GM11168 (cell line): ENCODE results near the gene TMIE.
"Not testable (repeated sequence)": the region's sequence is repeated elsewhere in the genome, so short reads cannot be mapped to it uniquely, and the experiment has no call there.

Experiments used
- in situ Hi-C: fragments of 300-500 bp; cut with MboI; formaldehyde crosslinking; loops from one replicate; pipeline ENCODE4 v1.12.0; 2022; ENCODE audit warnings: low sequenced_read_pairs; ENCODE audit not compliant: unreplicated experiment

TMIE gene

DNA sequence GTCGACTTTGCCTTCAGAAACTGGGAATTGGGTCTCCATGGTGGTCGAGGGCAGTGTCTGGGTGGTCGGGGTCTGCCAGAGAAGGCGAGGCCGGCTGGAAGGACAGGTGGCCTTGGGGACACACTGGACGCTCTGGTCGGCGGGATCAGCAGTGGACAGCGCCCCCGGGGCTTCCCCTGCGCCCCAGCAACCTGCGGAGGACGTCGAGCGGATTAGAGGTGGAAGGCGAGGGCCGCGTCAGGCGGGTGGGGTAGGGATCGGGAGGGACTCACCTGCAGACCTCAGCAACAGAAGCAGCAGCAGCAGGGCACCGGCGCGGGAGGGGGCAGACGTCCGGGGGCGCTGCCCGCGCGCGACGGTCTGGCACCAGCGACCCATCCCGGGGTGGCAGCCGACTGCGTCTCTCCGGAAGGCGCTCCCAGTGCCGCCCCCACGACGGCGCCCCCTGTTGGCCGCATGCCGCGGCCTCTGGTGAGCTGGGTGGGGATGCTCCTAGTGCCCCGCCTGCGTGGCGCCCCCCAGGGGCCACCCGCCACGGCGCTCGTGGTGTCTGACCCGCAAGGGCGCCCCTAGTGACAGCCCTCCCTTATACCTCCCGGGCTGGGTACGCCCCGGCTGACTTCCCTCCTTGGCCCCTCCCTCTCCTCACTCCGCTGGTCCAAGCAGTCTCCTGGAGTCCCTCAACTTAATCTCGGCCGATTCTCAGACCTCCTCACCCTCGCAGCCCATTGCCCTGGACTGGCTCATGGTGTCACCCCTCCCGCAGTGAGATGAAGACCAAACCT is 16.4 kb downstream of the TMIE start, which contains the start of gene PRSS50:
PRSS50 (minus strand) TSS at position 423 of the 785 bp plus-strand sequence; CDS start at position 378, 45 bp downstream.
- in situ Hi-C loops: loop anchor here (25.0 kb wide), 2 partner anchors 295 to 645 kb away; no protein-coding TSS in a partner anchor

DNA sequence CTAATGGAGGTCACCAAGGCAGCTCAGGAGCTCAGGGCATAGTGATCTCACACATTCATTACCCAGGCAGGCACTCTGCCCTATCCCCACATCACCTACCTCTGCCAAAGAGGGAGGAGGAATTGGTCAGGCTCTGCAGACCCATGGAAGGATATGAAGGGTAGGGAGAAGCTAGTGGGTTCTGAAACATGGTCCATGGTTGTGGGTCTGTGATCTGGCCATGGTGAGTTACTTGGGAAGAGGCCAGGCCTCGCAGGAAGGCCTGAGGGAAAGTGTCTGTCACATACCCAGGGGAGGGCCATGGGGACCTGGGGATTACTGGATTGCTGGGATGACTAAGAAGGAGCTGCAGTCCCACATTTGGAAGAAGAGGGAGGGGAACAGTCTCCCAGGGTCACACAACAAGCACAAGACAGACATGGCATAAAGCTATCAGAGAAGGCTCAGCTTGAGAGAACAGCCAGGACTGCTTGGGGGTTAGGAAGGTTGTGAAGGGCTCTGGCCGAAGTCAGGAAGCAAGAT is 17.9 kb downstream of the TMIE start:
- in situ Hi-C loops: loop anchor here (25.0 kb wide), 2 partner anchors 293 to 643 kb away; no protein-coding TSS in a partner anchor

- in situ Hi-C loops: loop anchor here (25.0 kb wide), 2 partner anchors 292 to 642 kb away; no protein-coding TSS in a partner anchor
Measured at GRCh38 chr3:46719735-46720271, 18.6 kb downstream of the TMIE start.

DNA sequence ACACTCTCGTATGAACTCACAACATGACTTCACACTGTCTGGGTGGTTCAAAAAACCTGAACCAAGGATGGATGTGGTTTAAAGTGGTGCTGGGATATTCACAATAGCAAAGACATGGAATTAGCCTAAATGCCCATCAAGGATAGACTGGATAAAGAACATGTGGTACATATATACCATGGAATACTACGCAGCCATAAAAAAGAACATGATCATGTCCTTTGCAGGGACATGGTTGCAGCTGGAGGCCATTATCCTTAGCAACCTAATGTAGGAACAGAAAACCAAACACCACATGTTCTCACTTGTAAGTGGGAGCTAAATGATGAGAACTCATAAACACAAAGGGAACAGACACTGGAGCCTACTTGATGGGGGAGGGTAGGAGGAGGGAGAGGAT is 19.8 kb downstream of the TMIE start:
- in situ Hi-C loops: loop anchor here (25.0 kb wide), 2 partner anchors 291 to 641 kb away; no protein-coding TSS in a partner anchor

- in situ Hi-C loops: loop anchor here (25.0 kb wide), 2 partner anchors 290 to 640 kb away; no protein-coding TSS in a partner anchor
Measured at GRCh38 chr3:46722443-46722842, 21.3 kb downstream of the TMIE start.

DNA sequence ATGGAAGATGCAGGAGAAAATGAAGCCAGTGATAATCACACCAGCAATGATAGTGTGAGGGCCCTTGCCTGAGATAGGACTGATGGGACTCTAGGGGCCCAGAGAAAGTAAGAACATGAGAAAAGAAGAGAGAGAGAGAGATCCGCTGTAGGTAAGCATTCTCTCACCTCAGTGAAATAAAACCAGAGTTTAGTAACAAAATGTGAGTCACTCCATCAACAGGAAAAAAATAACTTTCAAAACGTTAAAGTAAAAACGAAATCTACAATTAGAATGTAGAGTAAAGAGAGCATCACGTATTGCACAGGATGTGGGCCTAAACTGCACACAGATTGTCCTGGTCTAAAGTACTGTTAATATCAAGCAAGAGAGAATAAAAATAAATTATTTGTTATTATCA is 23.2 kb downstream of the TMIE start:
- in situ Hi-C loops: loop anchor here (25.0 kb wide), 2 partner anchors 288 to 638 kb away; no protein-coding TSS in a partner anchor

DNA sequence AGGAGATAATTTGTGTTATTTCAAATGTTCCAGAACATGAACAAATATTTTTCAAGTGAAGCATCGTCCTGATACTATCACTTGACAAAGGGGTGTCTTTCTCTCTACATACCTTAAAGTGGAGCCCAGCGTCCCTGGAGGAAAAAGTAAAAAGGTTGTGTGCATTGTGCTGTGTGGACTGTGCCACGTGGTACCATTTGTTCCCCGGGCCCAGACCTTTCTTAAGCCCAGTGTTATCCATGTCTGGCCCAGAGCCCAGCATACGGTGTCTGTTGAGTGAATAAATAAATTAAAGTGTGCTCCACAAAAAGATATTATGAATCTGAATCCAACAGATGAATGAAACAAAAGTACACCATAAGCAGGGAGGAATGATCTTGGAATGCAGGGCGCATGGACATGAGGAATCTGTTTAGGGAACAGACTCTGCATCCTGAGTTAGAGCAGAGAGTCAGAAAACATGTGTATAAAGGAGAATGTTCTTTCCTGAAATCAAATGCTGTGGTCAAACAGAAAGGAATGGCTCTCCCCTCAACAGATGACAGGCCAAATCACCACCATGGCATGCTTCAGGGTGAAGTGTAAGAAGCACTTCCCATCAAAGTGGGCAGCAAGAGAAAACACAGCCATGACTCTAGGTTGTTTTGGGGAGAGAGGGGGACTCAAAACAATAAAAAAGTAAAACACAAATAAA is 24.6 kb downstream of the TMIE start:
- in situ Hi-C loops: no loop called here

DNA sequence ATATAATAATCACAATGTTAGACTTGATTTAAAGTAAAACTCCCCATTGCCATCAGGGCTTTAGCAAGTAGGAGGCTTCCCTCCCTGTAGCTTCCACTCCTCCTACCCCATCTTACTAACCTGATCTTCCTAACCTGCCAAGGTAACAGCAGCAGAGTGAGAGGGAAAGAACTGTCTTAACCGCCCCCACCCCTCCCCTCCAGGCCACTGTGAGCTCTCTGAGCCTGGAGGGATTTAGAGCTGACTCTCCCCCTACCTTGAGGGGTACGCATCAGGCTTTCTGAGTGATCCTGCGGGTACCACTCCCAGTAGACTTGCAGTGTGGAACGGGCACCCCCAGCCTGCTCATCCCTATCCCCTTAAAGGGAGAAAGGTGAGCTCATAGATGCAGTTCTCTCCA is 27.8 kb downstream of the TMIE start:
- in situ Hi-C loops: no loop called here

- in situ Hi-C loops: no loop called here
Measured at GRCh38 chr3:46730819-46731218, 29.6 kb downstream of the TMIE start.

DNA sequence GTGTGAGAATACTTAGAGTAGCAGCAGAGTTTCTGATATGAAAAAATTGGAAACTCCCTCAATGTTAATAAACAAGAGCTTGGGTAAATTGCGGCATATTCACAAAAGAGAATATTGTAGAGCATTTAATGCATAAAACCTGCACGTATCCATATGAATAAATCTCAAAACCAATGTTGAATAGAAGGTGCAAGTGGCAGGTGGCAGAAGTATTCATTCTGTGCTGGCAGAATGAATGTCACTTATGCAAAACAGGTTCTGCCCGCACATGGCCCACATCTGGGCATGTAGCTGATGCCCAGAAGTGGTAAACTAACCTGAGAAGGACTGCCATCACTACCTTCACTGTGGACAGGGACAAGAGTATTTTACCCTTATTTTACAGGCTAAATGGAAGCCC is 30.6 kb downstream of the TMIE start:
- in situ Hi-C loops: no loop called here

DNA sequence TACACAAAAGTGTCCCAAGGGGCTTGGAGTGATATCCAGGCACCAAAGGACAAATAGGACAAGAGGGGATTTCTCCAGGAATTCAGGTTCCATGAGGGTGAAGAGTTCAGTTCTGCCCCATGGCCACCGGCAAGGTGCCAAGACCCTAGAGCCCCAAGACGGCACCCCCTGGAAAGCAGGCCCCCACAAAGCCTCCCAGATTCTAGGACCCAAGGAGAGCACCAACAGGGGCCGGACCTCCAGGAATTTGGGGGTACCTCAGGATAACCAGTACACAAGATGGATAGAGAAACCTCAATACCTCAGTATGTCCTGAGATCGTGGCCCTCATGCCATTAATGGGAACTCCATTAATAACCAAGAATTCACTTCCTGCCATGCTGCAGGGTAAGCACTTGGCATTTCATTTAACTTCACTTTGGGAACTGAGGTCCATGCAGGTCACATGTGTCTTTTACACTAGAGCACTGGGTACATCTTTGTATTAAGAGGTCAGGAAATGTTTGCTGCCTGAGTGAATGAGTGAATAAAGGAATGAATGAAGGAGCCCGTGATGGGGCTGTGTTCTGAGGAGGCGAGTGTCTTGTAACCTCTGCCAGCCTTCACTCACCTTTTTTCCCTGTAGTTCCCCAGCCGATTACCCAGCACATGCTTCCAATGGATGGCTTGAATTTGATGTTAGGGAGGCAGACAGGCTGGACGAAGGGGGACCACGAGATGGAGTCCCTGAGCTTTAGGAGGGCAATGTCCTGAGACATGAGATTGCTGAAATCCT is 32.0 kb downstream of the TMIE start:
- in situ Hi-C loops: no loop called here

GRCh38 chr3:46734773-46735172 is 33.6 kb downstream of the TMIE start:
- in situ Hi-C loops: no loop called here

GRCh38 chr3:46736006-46736872 is 35.0 kb downstream of the TMIE start:
- in situ Hi-C loops: no loop called here

DNA sequence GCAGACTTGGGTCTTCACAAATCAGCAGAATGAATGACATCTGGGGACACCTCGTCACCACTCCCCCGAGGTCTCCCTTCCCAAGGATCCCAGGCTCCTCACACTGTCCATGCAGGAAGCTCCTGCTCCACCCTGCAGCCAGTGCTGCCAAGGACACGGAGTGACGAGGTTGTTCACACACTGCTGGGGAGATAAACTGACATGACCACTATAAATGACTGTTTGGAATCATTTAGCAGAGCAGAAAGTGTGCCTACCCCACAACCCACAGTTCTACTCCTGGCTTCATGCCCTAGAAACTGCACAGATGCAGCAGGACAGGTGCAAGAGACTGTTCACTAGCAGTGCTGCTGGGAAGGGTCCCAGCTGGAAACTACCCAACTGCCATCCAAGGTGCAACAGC is 36.1 kb downstream of the TMIE start:
- in situ Hi-C loops: no loop called here

DNA sequence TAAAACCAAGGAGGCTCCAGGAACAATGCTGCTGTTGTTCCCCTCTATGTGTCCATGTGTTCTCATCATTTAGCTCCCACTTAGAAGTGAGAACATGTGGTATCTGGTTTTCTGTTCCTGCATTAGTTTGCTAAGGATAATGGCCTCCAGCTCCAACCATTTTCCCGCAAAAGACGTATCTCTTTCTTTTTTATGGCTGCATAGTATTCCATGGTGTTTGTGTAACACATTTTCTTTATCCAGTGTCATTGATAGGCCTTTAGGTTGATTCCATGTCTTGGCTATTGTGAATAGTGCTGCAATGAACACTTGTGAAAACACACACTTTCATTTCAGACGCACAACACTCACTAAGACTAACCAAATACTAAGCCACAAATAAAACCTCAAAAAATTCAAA is 38.4 kb downstream of the TMIE start:
- in situ Hi-C loops: not testable (repeated sequence)

- in situ Hi-C loops: no loop called here
Measured at GRCh38 chr3:46742992-46743585, 41.9 kb downstream of the TMIE start.

GRCh38 chr3:46746711-46747110 is 45.5 kb downstream of the TMIE start:
- in situ Hi-C loops: no loop called here

DNA sequence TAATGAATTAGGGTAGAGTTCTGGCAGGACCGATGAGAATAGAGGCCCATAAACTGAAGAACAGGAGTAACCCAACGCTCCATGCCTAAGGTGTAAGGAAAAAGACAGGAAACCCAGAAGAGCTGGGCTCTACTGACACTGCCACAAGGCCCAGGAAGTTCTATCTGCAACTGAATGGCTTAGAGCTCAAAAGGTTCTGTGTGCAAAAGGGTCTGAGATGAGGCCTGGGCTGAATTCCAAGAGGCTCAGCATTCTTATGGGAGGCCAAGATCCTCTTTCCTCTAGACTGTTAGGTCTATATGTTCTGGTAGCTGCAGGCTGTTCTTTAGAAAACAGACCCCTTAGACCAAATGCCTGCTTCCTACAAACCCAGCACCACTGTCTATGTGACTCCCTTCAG is 47.0 kb downstream of the TMIE start:
- in situ Hi-C loops: no loop called here

DNA sequence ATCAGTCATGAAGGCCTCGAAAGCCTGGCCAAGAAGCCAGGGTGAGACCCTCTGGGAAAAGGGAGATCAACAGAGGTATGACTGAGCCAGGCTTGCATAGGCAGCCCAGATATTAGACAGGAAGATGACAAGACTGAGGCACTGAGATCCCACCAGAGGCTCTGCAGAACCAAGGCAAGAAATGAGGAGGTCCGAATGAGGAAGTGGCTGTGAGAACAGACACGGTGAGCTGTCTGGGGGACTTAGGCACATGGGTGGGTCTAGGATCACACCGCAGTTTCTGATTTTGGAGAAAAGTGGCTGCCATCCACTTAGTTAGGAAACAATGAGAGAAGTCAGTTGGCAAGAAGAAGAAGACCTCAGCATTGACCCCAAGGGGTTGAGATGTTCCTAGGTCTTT is 47.9 kb downstream of the TMIE start:
- in situ Hi-C loops: no loop called here
